Measurements from ENCODE around the gene GNPTAB.
"Not testable (repeated sequence)": the region's sequence is repeated elsewhere in the genome, so short reads cannot be mapped to it uniquely, and the experiment has no call there.

GNPTAB gene

GRCh38 chr12:101767537-101767936 is 63.2 kb downstream of the GNPTAB start:
- no peak for DNase-seq

DNA sequence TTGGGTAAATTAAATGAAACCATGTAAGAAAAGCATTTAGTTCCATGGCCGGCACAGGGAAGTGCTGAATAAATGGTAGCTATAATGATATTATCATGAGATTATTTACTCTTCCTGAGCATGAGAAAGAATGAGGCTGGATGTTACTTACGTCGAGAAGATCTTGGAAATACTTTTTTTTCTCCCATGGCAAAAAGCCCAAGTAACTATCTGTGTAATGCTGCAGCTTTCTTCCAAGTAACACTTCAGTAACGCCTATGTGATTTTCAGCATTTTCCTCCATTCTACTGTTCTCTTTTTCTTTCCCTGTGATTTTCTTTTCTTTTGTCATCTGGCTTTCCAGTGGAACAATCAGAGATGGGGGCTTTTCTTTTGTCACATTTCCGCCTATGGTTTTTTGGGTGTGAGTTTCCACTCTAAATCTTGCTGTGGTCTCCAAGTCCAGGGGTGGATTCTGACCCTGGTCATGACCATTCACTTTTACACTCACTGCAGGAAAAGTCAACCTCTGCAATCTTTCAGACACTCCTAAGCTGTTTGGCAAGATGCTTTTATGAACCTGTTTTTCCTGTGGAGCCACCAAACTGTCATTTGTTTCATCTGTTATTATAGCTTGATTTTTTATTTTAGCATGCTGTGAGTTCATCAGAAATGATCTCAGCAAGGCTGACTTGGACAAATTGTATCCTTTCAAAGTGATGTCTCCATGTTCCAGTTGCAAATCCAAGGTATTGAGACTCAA is 66.5 kb downstream of the GNPTAB start:
- DNase-seq: no peak

DNA sequence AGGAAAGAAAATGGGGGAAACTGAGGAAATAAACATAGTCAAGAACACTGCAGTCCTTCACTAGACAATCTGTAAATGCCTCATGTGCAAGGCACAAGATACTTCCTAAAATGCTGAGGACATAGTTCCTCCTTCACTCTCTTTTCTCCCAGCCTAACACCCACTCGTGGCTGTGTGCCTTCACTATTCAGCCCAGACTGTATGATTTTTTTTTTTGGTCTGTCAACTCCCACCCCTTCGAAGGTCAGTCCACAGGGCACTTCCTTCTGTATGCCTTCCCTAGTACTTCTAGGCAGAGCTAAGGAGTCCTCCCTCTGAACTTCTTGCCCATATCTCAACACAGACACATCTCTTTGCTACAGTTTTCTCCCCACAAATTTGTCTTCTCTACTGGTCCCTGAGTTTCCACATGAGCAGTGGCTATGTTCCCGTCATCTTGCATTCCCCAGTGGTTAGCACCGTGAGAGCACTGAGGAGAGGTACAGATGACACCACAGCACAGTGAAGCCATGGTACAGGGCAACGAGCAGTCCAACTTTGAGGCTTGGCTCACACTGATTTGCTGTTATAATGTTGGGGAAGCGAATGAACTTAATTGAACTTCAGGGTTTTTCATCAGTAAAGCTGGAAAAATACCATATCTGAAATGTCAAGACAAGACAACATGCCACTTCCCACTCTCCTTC is 67.4 kb downstream of the GNPTAB start:
- DNase-seq: no peak

- DNase-seq: no peak
Observed at GRCh38 chr12:101761781-101762180, 69.0 kb downstream of the GNPTAB start.

GRCh38 chr12:101761350-101761749 is 69.4 kb downstream of the GNPTAB start:
- DNase-seq: no peak

- DNase-seq: no peak
Observed at GRCh38 chr12:101759396-101760047, 71.2 kb downstream of the GNPTAB start.

DNA sequence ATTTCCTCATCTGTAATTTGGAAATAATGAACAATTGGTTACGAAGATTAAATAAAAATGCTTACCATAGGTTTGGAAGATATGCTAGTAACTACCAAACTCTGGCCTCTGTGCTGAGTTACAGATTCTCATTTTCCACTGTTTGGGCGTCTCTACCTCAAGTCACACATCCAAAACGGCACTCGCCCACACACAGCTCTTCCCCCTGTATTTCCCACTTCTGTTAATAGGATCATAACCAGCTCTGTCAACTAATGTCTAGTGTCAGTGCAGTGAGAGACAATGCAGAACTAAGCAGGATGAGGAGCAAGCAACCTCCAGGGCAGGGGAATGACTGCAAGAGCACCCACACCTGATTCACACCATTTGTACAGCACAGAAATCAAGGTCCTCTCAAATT is 80.6 kb downstream of the GNPTAB start:
- no peak for DNase-seq

GRCh38 chr12:101749657-101750056 is 81.1 kb downstream of the GNPTAB start:
- no peak for DNase-seq

- DNase-seq: no peak
Observed at GRCh38 chr12:101748907-101749306, 81.9 kb downstream of the GNPTAB start.

GRCh38 chr12:101747697-101748096 is 83.1 kb downstream of the GNPTAB start:
- DNase-seq: no peak

- DNase-seq: no peak
Observed at GRCh38 chr12:101746661-101747060, 84.1 kb downstream of the GNPTAB start.

DNA sequence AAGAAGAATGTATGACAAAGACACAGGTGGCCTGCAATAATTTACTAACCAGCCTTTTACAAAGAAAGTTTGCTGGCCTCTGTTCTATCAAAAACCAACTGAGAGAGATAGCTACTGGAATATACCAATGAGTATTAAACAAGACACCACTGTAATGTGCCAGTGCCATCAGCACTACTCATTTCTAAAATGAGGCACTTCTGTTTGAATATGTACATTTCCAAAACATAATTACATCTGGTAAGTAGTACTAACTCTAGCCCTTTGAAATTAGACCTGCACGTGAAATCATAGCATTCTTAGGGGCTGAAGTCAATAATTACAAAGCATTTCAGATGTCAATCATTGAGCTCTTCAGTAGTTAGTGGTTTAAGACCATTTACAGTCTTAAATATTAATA is 84.6 kb downstream of the GNPTAB start:
- no peak for DNase-seq

DNA sequence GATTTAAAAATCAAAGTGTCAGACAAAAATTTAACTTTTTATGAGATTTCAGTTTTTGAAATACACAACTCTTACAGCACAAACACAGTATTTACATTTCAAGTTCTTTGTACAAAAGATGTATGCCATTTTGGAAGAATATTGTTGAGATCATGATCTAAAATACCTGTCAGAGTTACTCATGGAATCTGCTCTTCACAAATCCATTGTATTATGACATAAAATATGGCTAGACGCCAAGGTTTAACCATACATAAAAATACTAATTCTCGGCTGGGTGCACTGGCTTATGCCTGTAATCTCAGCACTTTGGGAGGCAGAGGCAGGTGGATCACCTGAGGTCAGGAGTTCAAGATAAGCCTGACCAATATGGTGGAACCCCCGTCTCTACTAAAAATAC is 85.3 kb downstream of the GNPTAB start:
- no peak for DNase-seq

- no peak for DNase-seq
Observed at GRCh38 chr12:101743724-101744472, 86.9 kb downstream of the GNPTAB start.

DNA sequence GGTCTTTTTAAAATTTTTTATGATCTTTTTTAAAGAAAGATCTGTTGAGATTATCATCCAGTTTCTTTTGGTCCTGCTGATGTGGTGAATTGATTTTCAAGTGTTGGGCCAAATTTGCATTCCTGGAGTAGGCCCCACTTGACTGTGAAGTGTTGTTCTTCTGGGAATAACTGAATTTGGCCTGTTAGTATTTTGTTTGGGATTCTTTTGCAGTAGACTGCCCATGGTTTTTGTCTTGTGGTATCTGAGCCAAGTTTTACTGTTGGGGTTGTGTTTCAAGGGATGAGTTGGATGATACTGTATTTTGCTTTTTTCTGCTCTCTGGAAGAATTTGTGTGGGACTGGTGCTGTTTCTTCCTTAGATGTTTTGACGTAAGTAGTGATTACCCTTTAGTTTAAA is 87.5 kb downstream of the GNPTAB start:
- DNase-seq: no peak

GRCh38 chr12:101740980-101741379 is 89.8 kb downstream of the GNPTAB start:
- no peak for DNase-seq

DNA sequence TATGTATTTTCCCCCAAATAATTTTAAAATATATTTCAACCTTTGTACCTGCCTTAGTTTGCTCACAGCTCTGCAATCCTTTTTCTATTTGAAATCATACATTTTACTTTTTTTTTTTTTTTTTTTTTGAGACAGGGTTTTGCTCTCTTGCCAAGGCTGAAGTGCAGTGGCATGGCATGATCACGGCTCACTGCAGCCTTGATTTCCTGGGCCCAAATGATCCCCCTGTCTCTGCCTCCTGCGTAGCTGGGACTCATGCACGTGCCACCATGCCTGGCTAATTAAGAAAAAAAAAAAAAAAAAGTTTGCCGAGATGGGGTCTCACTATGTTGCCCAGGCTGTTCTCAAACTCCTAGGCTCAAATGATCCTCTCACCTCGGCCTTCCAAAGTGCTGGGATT is 90.2 kb downstream of the GNPTAB start:
- DNase-seq: no peak

GRCh38 chr12:101738920-101739665 is 91.7 kb downstream of the GNPTAB start, which contains the start of gene SYCP3:
SYCP3 (minus strand) TSS chr12:101739462; CDS start chr12:101737935, 1,527 bp downstream.
- no peak for DNase-seq

DNA sequence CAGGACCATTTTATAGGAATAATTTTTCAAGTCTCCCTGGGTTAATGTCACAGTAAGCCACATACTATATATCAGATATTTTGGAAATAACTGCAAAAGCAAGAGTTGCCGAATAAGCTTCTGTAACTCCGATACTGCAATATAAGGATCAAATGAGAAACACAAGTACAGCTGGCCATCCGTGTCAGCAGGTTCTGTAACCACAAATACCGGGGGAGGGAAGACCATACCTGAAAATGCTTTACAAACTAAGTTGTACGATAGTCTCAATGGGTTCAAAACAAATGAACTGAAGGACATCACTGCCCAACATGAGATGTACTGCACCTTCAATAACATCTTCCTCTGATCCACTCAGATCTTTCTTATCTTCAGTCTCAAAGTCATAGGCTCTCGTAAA is 93.3 kb downstream of the GNPTAB start:
- no peak for DNase-seq

DNA sequence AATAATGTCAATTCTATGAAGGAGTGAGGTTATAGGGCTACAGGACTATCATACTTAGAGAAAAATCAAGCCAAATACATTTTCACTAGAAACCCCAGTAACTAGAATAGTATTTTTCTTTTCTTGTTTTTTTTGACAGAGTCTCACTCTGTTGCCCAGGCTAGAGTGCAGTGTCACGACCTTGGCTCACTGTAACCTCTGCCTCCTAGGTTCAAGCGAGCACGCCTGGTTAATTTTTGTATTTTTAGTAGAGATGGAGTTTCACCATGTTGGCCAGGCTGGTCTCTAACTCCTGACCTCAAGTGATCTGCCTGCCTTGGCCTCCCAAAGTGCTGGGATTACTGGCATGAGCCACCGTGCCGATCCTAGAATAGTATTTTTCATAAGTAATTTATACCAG is 96.3 kb downstream of the GNPTAB start:
- not testable (repeated sequence) for DNase-seq

DNA sequence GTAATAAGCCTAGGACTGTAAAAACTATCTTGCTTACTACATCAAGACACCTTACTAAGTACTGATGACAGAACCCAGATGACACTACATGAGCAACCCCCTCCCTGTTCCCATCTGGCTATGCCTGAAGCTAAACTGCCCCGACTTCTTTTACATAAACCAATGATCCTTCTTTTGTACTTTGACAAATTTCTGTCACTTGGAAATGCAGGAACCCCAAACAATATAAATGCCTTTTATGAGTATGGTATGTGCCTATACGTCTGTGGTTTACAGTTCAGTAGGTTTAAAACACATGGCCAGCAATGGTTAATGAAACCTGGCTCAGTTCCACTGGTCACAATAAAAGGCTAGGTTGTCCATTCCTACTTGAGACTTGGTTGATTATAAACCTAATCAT is 97.6 kb downstream of the GNPTAB start:
- DNase-seq: no peak

- DNase-seq: no peak
Observed at GRCh38 chr12:101732318-101732717, 98.4 kb downstream of the GNPTAB start.

- DNase-seq: no peak
Observed at GRCh38 chr12:101729842-101730241, 100.9 kb downstream of the GNPTAB start.

All from activated T-cell treated with anti-CD3 and anti-CD28 coated beads for 4 hours (primary cell).